BE2C (cell line): Measurements from ENCODE around the gene DCBLD2.

ENCODE experiments used
- DNase-seq: peaks from one replicate; pipeline ENCODE4 v3.0.0-alpha.2; 2020
- H3K27me3 ChIP-seq: fragments of 250-450 bp; sonication (Bioruptor Pico); 2 replicates; pipeline ENCODE4 v1.5.1; 2020; ENCODE audit warnings: mild to moderate bottlenecking
- H3K36me3 ChIP-seq: fragments of 250-450 bp; sonication (Bioruptor Pico); 2 replicates; pipeline ENCODE4 v1.5.1; 2020; ENCODE audit warnings: mild to moderate bottlenecking
- H3K4me1 ChIP-seq: fragments of 250-450 bp; sonication (Bioruptor Pico); 2 replicates; pipeline ENCODE4 v1.5.1; 2020
- H3K4me3 ChIP-seq: 2 replicates; pipeline ENCODE4 v1.5.1; 2011; ENCODE audit warnings: low read depth, low read length
- H3K9me3 ChIP-seq: fragments of 250-450 bp; sonication (Bioruptor Pico); 2 replicates; pipeline ENCODE4 v1.5.1; 2020
- TF ChIP-seq, protein P1 (sequence below): IDR thresholded peaks from 2 replicates; pipeline ENCODE4 v1.5.1; 2012; ENCODE audit warnings: mild to moderate bottlenecking, low read depth, low read length

The DCBLD2 gene

DNA sequence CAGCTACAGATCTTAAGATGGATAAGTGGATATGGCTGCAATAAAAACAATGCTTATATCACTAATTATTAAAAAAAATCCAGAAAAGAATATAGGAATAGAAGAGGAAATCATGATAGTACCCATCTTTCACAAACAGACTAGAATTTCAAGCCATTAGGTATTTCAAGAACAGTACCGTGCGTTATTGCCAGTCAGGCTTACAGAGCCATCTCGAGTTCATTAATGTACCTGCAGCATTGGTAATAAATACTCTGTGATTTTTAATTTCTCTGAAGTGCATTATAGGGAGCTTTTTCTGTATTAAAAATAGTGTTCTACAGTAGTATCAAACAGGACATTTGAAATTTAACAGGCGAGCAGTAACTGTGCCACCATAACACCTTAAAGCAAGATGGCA lies 102.7 kb downstream of the DCBLD2 start:
- H3K36me3 ChIP-seq, result peaks cover 19% of the 10 kb centered on the region
- H3K9me3 ChIP-seq, result no peaks in the 10 kb centered on the region
- no peaks in the 10 kb centered on the region for H3K27me3 ChIP-seq
- H3K4me1 ChIP-seq, result no peaks in the 10 kb centered on the region
- TF ChIP-seq, protein P1, sequence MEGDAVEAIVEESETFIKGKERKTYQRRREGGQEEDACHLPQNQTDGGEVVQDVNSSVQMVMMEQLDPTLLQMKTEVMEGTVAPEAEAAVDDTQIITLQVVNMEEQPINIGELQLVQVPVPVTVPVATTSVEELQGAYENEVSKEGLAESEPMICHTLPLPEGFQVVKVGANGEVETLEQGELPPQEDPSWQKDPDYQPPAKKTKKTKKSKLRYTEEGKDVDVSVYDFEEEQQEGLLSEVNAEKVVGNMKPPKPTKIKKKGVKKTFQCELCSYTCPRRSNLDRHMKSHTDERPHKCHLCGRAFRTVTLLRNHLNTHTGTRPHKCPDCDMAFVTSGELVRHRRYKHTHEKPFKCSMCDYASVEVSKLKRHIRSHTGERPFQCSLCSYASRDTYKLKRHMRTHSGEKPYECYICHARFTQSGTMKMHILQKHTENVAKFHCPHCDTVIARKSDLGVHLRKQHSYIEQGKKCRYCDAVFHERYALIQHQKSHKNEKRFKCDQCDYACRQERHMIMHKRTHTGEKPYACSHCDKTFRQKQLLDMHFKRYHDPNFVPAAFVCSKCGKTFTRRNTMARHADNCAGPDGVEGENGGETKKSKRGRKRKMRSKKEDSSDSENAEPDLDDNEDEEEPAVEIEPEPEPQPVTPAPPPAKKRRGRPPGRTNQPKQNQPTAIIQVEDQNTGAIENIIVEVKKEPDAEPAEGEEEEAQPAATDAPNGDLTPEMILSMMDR, result peak; percentile 54
- no peak for DNase-seq
- no peak overlapping the region for H3K4me3 ChIP-seq

- no peak overlapping the region for H3K4me3 ChIP-seq
- TF ChIP-seq, protein P1, result no peak
- no peak for DNase-seq
- H3K36me3 ChIP-seq, result peaks cover 20% of the 10 kb centered on the region
- H3K27me3 ChIP-seq, result no peaks in the 10 kb centered on the region
- no peaks in the 10 kb centered on the region for H3K9me3 ChIP-seq
- no peaks in the 10 kb centered on the region for H3K4me1 ChIP-seq
Measured at GRCh38 chr3:98797905-98798304, 103.6 kb downstream of the DCBLD2 start.

DNA sequence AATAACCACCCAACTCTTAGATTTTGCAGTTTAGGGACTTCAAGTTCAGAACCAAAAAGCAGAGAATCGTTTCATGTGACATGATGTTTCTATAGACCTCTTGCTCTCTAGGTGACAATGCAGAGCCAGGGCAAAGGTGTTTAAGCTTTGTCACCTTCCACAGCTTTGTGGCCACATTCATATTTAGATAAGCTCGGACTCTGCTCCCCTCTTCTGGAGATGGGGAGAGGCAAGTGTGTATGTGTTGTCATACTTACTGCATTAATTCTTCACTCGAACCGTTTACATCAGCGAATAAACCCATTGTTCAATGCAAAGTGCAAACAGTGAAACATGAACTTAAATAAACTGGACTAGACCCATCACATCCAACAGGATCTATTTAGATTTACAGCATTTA lies 105.2 kb downstream of the DCBLD2 start:
- no peak for DNase-seq
- Histone ChIP-seq H3K4me1 (no peaks in the 10 kb centered on the region), H3K4me3 (no peak overlapping the region), H3K36me3 (peaks cover 25% of the 10 kb centered on the region), H3K9me3 (no peaks in the 10 kb centered on the region), H3K27me3 (no peaks in the 10 kb centered on the region)
- TF ChIP-seq, protein P1, result no peak

DNA sequence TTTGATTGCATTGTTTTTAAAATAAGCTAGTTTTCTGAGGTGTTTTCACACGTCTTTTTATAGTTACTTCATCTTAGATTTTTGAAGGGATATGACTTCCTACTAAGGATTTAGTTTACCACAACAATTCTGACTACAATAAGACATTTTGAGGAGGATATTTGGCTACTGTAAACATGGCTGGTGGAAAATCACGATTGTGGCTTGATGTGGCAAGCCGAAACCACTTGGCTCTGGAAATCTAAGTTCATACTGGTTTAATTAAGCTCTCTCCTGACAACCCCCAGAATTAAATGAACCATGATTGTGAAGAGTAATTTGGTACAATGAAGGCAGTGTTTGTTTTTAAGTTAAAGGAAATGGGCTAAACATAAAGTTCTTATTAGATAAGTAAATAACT lies 107.5 kb downstream of the DCBLD2 start:
- DNase-seq, result no peak
- H3K4me1 ChIP-seq, result no peaks in the 10 kb centered on the region
- no peaks in the 10 kb centered on the region for H3K27me3 ChIP-seq
- H3K9me3 ChIP-seq, result no peaks in the 10 kb centered on the region
- H3K36me3 ChIP-seq, result peaks cover 37% of the 10 kb centered on the region
- TF ChIP-seq, protein P1, result no peak
- no peak overlapping the region for H3K4me3 ChIP-seq

DNA sequence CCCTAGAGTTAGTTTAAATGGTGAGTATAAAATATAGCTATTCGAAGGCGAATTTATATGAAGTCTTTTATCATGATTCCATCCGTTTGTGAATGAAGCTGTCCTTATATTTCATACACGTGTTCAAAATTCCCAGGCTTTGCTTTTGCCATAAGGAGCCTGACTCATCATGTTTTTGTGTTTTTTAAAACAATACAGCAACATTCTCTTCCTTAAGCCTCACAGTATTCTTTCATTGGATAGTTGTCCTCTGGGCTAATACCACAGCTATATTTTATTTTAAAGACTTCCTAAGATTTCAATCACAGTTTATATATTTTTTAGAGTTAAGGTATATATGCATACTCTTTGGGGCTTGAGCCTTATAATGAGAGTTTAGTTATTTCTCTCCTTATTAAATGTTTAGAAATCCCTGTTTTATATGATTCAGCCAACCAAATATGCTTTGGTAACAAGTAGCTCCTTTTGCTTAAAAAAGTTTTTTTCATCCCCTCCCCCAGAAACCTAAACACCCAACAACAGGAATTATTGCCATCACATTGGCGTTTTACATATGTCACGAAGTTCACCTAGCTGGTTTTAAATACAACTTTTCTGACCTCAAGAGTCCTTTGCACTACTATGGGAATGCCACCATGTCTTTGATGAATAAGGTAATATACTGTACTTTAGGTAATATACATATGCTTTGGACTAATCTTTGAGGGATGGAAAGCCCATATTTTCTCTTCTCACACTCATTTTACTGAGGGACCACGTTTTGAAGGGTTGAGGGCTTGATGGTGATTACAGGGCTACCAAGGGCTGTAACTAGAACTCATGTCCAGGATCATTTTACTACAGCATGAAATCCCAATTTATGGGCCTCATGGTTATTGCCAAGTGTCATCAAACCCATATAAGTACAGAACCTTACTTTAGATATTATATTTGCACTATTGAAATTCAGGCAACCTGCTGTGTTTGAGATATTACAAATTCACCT lies 109.9 kb downstream of the DCBLD2 start:
- Histone ChIP-seq H3K36me3 (peaks cover 43% of the 10 kb centered on the region), H3K9me3 (no peaks in the 10 kb centered on the region), H3K27me3 (no peaks in the 10 kb centered on the region), H3K4me1 (peaks cover 12% of the 10 kb centered on the region), H3K4me3 (no peak overlapping the region)
- TF ChIP-seq, protein P1, result no peak
- DNase-seq, result no peak

DNA sequence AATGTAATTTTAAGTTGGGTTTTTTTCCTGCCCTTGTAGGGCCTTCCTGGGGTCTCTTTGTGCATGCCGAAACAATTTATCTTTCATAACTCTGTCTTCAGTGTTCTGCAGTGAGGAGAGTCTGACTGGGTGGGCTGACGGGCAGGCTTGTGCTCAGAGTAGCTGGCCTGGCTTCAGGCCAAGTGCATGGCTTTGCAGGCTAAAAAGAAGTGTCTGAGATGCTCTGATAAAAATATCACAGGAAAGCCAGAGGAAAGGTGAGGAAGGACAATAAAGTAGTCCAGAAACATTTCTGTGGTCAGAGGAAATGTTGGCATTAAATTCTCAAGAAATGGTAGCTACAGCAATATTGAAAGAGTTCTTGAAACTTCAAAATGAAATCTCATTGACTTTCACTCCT lies 112.8 kb downstream of the DCBLD2 start:
- H3K27me3 ChIP-seq, result no peaks in the 10 kb centered on the region
- H3K4me1 ChIP-seq, result peaks cover 12% of the 10 kb centered on the region
- TF ChIP-seq, protein P1, result no peak
- no peak overlapping the region for H3K4me3 ChIP-seq
- peaks cover 38% of the 10 kb centered on the region for H3K36me3 ChIP-seq
- no peaks in the 10 kb centered on the region for H3K9me3 ChIP-seq
- DNase-seq, result peak; percentile 78
